GM23248 (cell line): ENCODE results near the gene CDCA3. TPM values are rescaled to one million over a fixed set of nuclear protein-coding genes. Genes with fewer than 3 reads are reported as not detected.

Source experiments
- DNase-seq: peaks from one replicate; pipeline ENCODE4 v3.0.0-alpha.2; 2015
- H2AFZ ChIP-seq: fragments of 200-600 bp; sonication (generic); 2 replicates; pipeline ENCODE4 v1.6.1; 2016; ENCODE audit warnings: antibody characterized with exemption
- H3F3A ChIP-seq: fragments of 200-600 bp; sonication (generic); 2 replicates; pipeline ENCODE4 v1.6.1; 2016; ENCODE audit warnings: mild to moderate bottlenecking, antibody characterized with exemption, mixed run types; ENCODE audit not compliant: insufficient read depth
- H3K27ac ChIP-seq: fragments of 200-600 bp; sonication (generic); 2 replicates; pipeline ENCODE4 v1.5.1; 2016; ENCODE audit warnings: mild to moderate bottlenecking
- H3K27me3 ChIP-seq: fragments of 200-600 bp; sonication (generic); replicated peaks from 2 replicates; pipeline ENCODE4 v1.6.1; 2016; ENCODE audit warnings: mild to moderate bottlenecking; ENCODE audit not compliant: insufficient read depth
- H3K36me3 ChIP-seq: fragments of 200-600 bp; sonication (generic); 2 replicates; pipeline ENCODE4 v1.6.1; 2016; ENCODE audit warnings: low read depth, mild to moderate bottlenecking
- H3K4me1 ChIP-seq: fragments of 200-600 bp; sonication (generic); 2 replicates; pipeline ENCODE4 v1.6.1; 2016; ENCODE audit warnings: mild to moderate bottlenecking; ENCODE audit not compliant: insufficient read depth
- H3K4me2 ChIP-seq: fragments of 200-600 bp; sonication (generic); one replicate; pipeline ENCODE4 v1.6.1; 2016; ENCODE audit warnings: mild to moderate bottlenecking; ENCODE audit not compliant: unreplicated experiment
- H3K4me3 ChIP-seq: fragments of 200-600 bp; sonication (generic); 2 replicates; pipeline ENCODE4 v1.5.1; 2016; ENCODE audit warnings: mild to moderate bottlenecking
- H3K79me2 ChIP-seq: fragments of 200-600 bp; sonication (generic); 2 replicates; pipeline ENCODE4 v1.6.1; 2016; ENCODE audit warnings: mild to moderate bottlenecking; ENCODE audit not compliant: insufficient read depth
- H3K9ac ChIP-seq: fragments of 200-600 bp; sonication (generic); 2 replicates; pipeline ENCODE4 v1.6.1; 2016; ENCODE audit warnings: mild to moderate bottlenecking
- H3K9me2 ChIP-seq: fragments of 200-600 bp; sonication (generic); 2 replicates; pipeline ENCODE4 v1.6.1; 2016; ENCODE audit warnings: mixed run types, mild to moderate bottlenecking, moderate library complexity; ENCODE audit not compliant: insufficient read depth
- H3K9me3 ChIP-seq: fragments of 200-600 bp; sonication (generic); one replicate; pipeline ENCODE4 v1.6.1; 2017; ENCODE audit warnings: low read depth
- H4K20me1 ChIP-seq: fragments of 200-600 bp; sonication (generic); 2 replicates; pipeline ENCODE4 v1.6.0; 2016; ENCODE audit not compliant: insufficient read depth
- EZH2 ChIP-seq: fragments of 200-600 bp; sonication (generic); IDR thresholded peaks from 2 replicates; pipeline ENCODE4 v1.6.1; 2018; ENCODE audit warnings: antibody characterized with exemption, mild to moderate bottlenecking; ENCODE audit not compliant: insufficient read depth, poor library complexity, severe bottlenecking
- EZH2phosphoT487 ChIP-seq: fragments of 200-600 bp; sonication (generic); IDR thresholded peaks from 2 replicates; pipeline ENCODE4 v1.6.1; 2018; ENCODE audit warnings: antibody characterized with exemption, moderate library complexity, mild to moderate bottlenecking, low read depth; ENCODE audit not compliant: insufficient read depth
- WGBS, 2 experiments: methylation state at CpG; one replicate each; pipeline ENCODE4 v1.1.6; 2015 to 2017; ENCODE audit warnings: low lambda C conversion rate in 2 of 2, low coverage in 1 of 2; ENCODE audit errors: missing lambda C conversion rate in 2 of 2; 5-methylcytosine and 5-hydroxymethylcytosine counted together
- in situ Hi-C: fragments of 300-500 bp; cut with MboI; formaldehyde crosslinking; loops from 2 replicates; pipeline ENCODE4 v1.15.0; 2020
- polyA plus RNA-seq: library from polyadenylated mRNA; unstranded; fragments of >200 nt; fragmentation: Nextera tagmentation; extraction: Ambion mirVana; gene quantifications from 2 replicates; pipeline ENCODE4 v1.2.1, GENCODE V29; 2016
- total RNA-seq: library from RNA; depleted of rRNA; stranded (reverse); fragments of >200 nt; shearing (Covaris generic); gene quantifications from 2 replicates; pipeline ENCODE4 v1.2.3, GENCODE V29; 2014

Gene CDCA3
- total and polyA plus RNA-seq, 2 experiments from 2014 or later: 23.9 to 30.2 TPM

- H4K20me1 ChIP-seq: no peaks in the 10 kb centered on the region
- TF ChIP-seq EZH2phosphoT487 (no peak), EZH2 (no peak)
- no peak overlapping the region for H2AFZ ChIP-seq
- no peak overlapping the region for H3K27ac ChIP-seq
- 0 out of 2 replicates have a peak, but pooled peaks cover 6% of the 10 kb centered on the region for H3K4me1 ChIP-seq
- no peaks in the 10 kb centered on the region for H3K9me3 ChIP-seq
- no peaks in the 10 kb centered on the region for H3K9me2 ChIP-seq
- peaks cover 33% of the 10 kb centered on the region for H3K36me3 ChIP-seq
- DNase-seq: no peak
- H3K4me2 ChIP-seq: no peak overlapping the region
- 85 to 87% methylated on average over 11 of the region's 11 CpGs for WGBS, 2 experiments
- H3K9ac ChIP-seq: no peak overlapping the region
- no peaks in the 10 kb centered on the region for H3K27me3 ChIP-seq
- peaks cover 12% of the 10 kb centered on the region for H3K79me2 ChIP-seq
- in situ Hi-C loops: no loop called here
- no peak overlapping the region for H3K4me3 ChIP-seq
- H3F3A ChIP-seq: peaks cover 4% of the 10 kb centered on the region
Observed at GRCh38 chr12:6863033-6863432, 11.9 kb upstream of the CDCA3 start.

- H3K4me3 ChIP-seq: no peak overlapping the region
- no peaks in the 10 kb centered on the region for H3K4me1 ChIP-seq
- H3K27ac ChIP-seq: no peak overlapping the region
- H3K4me2 ChIP-seq: no peak overlapping the region
- in situ Hi-C loops: no loop called here
- no peak overlapping the region for H2AFZ ChIP-seq
- DNase-seq: no peak
- no peaks in the 10 kb centered on the region for H3K9me2 ChIP-seq
- H3K27me3 ChIP-seq: no peaks in the 10 kb centered on the region
- WGBS, 2 experiments: 96 to 99% methylated on average over 9 of the region's 9 CpGs
- H3K9me3 ChIP-seq: no peaks in the 10 kb centered on the region
- H3K79me2 ChIP-seq: peaks cover 19% of the 10 kb centered on the region
- TF ChIP-seq EZH2 (no peak), EZH2phosphoT487 (no peak)
- peaks cover 47% of the 10 kb centered on the region for H3K36me3 ChIP-seq
- no peaks in the 10 kb centered on the region for H4K20me1 ChIP-seq
- H3F3A ChIP-seq: peaks cover 4% of the 10 kb centered on the region; the same call in 1 of the 2 replicates
- no peak overlapping the region for H3K9ac ChIP-seq
Observed at GRCh38 chr12:6861391-6861790, 10.3 kb upstream of the CDCA3 start.

DNA sequence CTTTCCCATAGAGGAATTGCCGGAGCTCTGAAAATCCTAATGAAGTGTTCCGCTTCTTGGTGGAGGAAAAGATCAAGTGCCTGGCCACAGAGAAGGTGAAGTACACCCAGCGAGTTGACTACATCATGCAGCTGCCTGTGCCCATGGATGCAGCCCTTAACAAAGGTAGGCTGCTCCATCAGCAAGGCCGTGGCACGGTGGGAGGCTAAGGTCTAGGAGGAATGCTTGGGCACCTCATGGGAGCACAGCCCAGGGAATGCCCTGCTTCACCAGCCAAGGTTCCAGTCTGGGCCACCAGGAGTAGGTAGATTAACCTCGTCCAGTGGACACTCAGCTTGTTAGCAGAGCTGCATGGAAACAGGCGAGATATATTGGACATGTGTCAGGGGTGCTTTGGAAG lies 9.9 kb upstream of the CDCA3 start:
- H3K9me3 ChIP-seq: no peaks in the 10 kb centered on the region
- in situ Hi-C loops: no loop called here
- DNase-seq: no peak
- H3K9ac ChIP-seq: no peak overlapping the region
- 91 to 92% methylated on average over 7 of the region's 7 CpGs for WGBS, 2 experiments
- H3K79me2 ChIP-seq: peaks cover 24% of the 10 kb centered on the region
- TF ChIP-seq EZH2 (no peak), EZH2phosphoT487 (no peak)
- no peaks in the 10 kb centered on the region for H3K27me3 ChIP-seq
- H3K4me1 ChIP-seq: no peaks in the 10 kb centered on the region
- H4K20me1 ChIP-seq: no peaks in the 10 kb centered on the region
- peaks cover 47% of the 10 kb centered on the region for H3K36me3 ChIP-seq
- peaks cover 4% of the 10 kb centered on the region; the same call in 1 of the 2 replicates for H3F3A ChIP-seq
- no peak overlapping the region for H3K4me2 ChIP-seq
- H2AFZ ChIP-seq: no peak overlapping the region
- H3K4me3 ChIP-seq: no peak overlapping the region
- no peak overlapping the region for H3K27ac ChIP-seq
- no peaks in the 10 kb centered on the region for H3K9me2 ChIP-seq

GRCh38 chr12:6860116-6860515 lies 9.0 kb upstream of the CDCA3 start:
- no peaks in the 10 kb centered on the region for H3K27me3 ChIP-seq
- H3K27ac ChIP-seq: no peak overlapping the region
- no peak overlapping the region for H2AFZ ChIP-seq
- TF ChIP-seq EZH2: no peak
- no peak for TF ChIP-seq EZH2phosphoT487
- no peak overlapping the region for H3K9ac ChIP-seq
- no peaks in the 10 kb centered on the region for H4K20me1 ChIP-seq
- peaks cover 32% of the 10 kb centered on the region for H3K79me2 ChIP-seq
- 95 to 96% methylated on average over 9 of the region's 9 CpGs for WGBS, 2 experiments
- no peak overlapping the region for H3K4me3 ChIP-seq
- H3K36me3 ChIP-seq: peaks cover 47% of the 10 kb centered on the region
- peaks cover 4% of the 10 kb centered on the region; the same call in 1 of the 2 replicates for H3F3A ChIP-seq
- DNase-seq: no peak
- no peak overlapping the region for H3K4me2 ChIP-seq
- H3K9me2 ChIP-seq: no peaks in the 10 kb centered on the region
- no peaks in the 10 kb centered on the region for H3K4me1 ChIP-seq
- H3K9me3 ChIP-seq: no peaks in the 10 kb centered on the region
- in situ Hi-C loops: no loop called here

DNA sequence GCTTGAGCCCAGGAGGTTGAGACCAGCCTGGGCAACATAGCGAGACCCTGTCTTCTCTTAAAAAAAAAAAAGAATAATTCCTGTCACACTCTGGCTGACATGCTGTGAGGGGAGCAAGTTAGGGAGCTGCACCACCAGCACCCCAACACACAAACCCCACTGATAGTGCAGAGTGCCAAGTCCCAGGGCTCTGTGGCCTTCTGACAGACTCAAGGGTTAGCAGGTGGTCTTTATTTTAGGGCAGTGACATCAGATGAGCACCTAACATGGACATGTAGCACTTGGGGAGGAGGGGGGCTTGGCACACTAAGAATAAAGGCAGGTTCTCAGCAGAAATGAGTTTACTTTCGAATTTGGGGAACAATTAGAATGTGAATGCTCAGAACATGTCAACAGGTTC lies 7.7 kb upstream of the CDCA3 start:
- Histone ChIP-seq H3F3A (peaks cover 9% of the 10 kb centered on the region), H3K79me2 (peaks cover 45% of the 10 kb centered on the region), H3K36me3 (peaks cover 47% of the 10 kb centered on the region), H3K4me2 (no peak overlapping the region), H3K27ac (no peak overlapping the region), H3K4me3 (no peak overlapping the region), H4K20me1 (no peaks in the 10 kb centered on the region), H3K27me3 (no peaks in the 10 kb centered on the region), H3K4me1 (peaks cover 7% of the 10 kb centered on the region), H3K9me2 (no peaks in the 10 kb centered on the region), H2AFZ (no peak overlapping the region), H3K9ac (no peak overlapping the region), H3K9me3 (no peaks in the 10 kb centered on the region)
- WGBS, 2 experiments: 100% methylated on average over 2 of the region's 2 CpGs
- no peak for DNase-seq
- TF ChIP-seq EZH2 (no peak), EZH2phosphoT487 (no peak)
- in situ Hi-C loops: no loop called here
